Duodenal mucosa (tissue), 2 donors: ENCODE measurements around the gene CELF5.
A peak's percentile ranks its signal among the peaks of the same experiment; 100 is the strongest.

Experiments
- H3K27ac ChIP-seq: one replicate; pipeline ENCODE4 v1.7.0; 2013; ENCODE audit warnings: low read depth, low read length
- H3K27me3 ChIP-seq, 2 donors: one replicate each; pipeline ENCODE4 v1.7.0; 2013; ENCODE audit warnings: low read length in 2 of 2, control low read depth in 1 of 2; ENCODE audit not compliant: insufficient read depth in 2 of 2, control insufficient read depth in 1 of 2
- H3K36me3 ChIP-seq, 2 donors: one replicate each; pipeline ENCODE4 v1.7.0; 2013; ENCODE audit warnings: low read length in 2 of 2, control low read depth in 1 of 2; ENCODE audit not compliant: insufficient read depth in 2 of 2, control insufficient read depth in 1 of 2
- H3K4me1 ChIP-seq, 2 donors: one replicate each; pipeline ENCODE4 v1.7.0; 2013; ENCODE audit warnings: low read length in 2 of 2, control low read depth in 1 of 2; ENCODE audit not compliant: insufficient read depth in 2 of 2, control insufficient read depth in 1 of 2
- H3K4me3 ChIP-seq, 2 donors: one replicate each; pipeline ENCODE4 v1.7.0; 2013; ENCODE audit warnings: low read length in 2 of 2, low read depth in 1 of 2
- H3K9ac ChIP-seq, 2 donors: one replicate each; pipeline ENCODE4 v1.7.0; 2013; ENCODE audit warnings: low read length in 2 of 2, low read depth in 1 of 2
- H3K9me3 ChIP-seq, 2 donors: one replicate each; pipeline ENCODE4 v1.7.0; 2013; ENCODE audit warnings: low read length in 2 of 2, control low read depth in 1 of 2; ENCODE audit not compliant: control insufficient read depth in 1 of 2

CELF5 gene

DNA sequence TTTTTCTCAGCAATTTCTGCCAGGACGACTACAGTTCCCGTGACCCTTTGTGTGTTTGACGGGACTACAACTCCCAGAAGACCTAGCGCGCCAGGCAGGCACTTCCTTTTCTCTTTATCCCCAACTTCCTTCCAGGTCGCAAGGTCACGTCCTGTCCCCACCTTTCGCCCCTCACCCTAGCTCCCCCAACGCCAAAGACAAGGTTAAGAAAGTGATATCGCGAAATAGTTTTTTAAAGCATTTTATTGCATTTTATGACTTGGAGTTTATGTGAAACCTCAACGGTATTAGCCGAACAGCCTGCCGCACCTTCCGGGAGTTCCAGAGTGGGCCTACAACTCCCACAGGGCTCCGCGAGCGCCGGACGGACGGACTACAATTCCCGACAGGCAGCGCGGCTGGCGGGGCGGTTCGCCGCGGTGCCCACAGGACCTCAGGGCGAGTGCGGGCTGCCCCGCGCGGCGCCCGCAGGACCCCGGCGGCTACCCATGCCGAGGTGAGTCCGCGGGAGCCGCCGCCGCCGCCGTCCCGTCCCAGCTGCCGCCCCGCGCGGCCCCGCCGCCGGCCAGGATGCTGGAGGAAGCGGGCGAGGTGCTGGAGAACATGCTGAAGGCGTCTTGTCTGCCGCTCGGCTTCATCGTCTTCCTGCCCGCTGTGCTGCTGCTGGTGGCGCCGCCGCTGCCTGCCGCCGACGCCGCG is 38.9 kb upstream of the CELF5 start, which contains the start of gene NCLN:
NCLN (plus strand) TSS at position 470 of the 699 bp plus-strand sequence; CDS start at position 571, 101 bp downstream.
- Histone ChIP-seq H3K9me3 (no peaks in the 10 kb centered on the region), H3K9ac (peak within 1 kb of the TSS; percentile 88 to 94), H3K4me1 (peaks cover 33 to 48% of the 10 kb centered on the region in 2 donors), H3K27me3 (no peaks in the 10 kb centered on the region), H3K4me3 (peak within 1 kb of the TSS; percentile 84 to 90), H3K27ac (peak within 1 kb of the TSS; percentile 79), H3K36me3 (peaks cover 0 to 3% of the 10 kb centered on the region in 2 donors)

DNA sequence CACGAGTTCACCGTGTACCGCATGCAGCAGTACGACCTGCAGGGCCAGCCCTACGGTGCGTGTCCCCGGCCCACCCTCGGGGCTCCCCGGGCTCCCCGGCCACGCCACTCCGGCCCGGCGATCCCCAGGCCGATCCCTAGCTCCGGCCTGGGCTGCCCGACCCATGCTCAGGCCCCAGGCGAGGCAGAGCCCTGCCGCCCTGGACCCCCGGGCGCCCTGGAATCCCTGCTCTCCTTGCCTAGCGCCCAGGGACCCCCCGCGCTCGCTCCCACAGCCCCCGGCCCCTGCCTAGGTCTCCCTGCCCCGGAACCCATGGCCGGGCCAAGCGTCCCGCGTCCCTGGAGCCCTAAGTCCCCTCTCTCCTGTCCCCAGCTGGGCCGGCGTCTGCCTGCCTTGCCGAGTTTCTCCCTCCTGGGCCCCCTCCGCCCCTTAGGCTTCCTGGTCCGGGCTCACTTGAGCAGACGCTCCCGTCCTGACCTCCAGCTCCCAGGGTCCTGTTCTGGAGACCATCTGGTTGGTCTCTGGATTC is 38.2 kb upstream of the CELF5 start:
- H3K9me3 ChIP-seq, result no peaks in the 10 kb centered on the region
- H3K4me3 ChIP-seq, result peak overlapping the region; percentile 84 to 90
- H3K36me3 ChIP-seq, result peaks cover 0 to 3% of the 10 kb centered on the region in 2 donors
- H3K27ac ChIP-seq, result peak overlapping the region; percentile 50
- H3K27me3 ChIP-seq, result no peaks in the 10 kb centered on the region
- peak overlapping the region; percentile 88 to 94 for H3K9ac ChIP-seq
- H3K4me1 ChIP-seq, result peaks cover 33 to 48% of the 10 kb centered on the region in 2 donors

DNA sequence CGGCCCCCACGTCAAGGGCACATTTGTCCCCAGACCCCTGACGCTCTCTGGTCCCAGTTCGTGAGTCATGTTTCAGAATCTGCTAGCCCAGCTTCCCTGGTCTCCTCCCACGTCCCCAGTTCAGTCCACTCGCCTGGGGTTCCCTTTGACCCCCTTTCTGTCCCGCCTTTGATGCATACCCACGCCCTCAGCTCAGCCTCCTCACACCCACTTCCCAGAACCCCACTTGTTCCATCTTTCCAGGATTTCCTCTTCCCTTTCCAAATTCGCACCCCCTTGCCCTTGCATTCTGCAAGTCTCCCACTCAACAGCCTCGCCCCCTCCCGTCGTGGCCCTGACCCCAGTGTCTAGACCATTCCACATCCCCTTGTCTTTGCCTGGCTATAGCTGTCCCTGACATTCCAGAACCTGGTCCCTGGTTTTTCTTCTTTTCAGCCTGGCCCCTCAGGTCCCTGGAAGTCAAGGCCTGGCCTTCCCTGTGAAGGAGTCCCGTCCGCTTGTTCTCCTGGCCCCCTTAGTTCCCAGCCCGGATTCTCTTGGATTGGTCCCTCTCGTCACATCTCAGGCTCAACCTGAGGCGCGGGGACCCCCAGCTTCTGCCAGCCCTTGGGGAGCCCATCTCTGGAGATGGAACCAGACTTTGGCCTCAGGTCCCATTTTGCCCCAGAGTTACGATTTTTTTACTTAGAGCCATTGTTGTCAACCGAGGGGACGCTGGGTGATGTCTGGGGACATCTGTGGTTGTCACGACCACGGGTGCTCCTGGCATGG is 37.4 kb upstream of the CELF5 start:
- peaks cover 33 to 48% of the 10 kb centered on the region in 2 donors for H3K4me1 ChIP-seq
- H3K4me3 ChIP-seq, result peak overlapping the region; percentile 84 to 90
- H3K9ac ChIP-seq, result peak overlapping the region; percentile 88 to 94
- no peak overlapping the region for H3K27ac ChIP-seq
- peaks cover 0 to 3% of the 10 kb centered on the region in 2 donors for H3K36me3 ChIP-seq
- no peaks in the 10 kb centered on the region for H3K27me3 ChIP-seq
- no peaks in the 10 kb centered on the region for H3K9me3 ChIP-seq

DNA sequence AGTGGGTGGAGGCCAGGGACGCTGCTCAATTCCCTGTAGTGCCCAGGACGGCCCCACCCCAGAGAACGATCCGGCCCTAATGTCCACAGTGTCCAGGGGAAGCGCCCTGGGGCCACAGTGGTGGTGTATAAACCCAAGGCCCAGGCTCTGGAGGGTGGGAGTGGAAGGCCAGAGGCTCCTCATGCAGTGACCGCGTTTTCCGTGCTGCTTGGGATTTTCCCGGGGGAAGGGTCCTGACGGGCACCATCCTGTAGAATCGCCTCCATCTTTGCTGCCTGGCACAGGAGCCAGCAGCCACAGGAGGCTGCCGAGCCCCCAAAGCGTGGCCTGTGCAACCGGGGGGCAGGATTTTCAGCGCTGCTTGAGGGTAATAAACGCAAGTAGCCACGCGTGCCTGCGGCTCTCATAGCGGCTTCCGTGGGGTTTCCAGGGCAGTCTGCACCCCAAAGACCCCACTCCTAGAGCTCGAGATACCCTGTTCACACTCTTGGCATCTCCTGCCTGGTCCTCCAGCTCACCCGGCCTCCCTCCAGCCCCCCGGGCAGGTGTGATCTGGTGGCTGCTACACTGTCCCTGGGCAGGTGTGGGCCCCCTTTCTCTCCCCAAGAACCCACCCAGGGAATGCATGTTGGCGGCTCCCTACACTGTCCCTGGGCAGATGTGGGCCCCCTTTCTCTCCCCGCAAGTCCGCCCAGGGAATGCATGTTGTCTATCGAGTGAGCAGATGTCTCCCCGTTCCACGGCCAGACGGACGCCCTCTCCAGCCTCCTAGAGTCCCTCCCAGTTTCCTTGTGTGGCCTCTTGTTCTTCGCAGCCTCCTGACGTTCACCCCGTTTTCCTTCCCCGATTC is 36.6 kb upstream of the CELF5 start:
- Histone ChIP-seq H3K36me3 (peaks cover 3 to 5% of the 10 kb centered on the region in 2 donors), H3K9me3 (no peaks in the 10 kb centered on the region), H3K9ac (peak overlapping the region; percentile 88 to 94), H3K4me1 (peaks cover 33 to 48% of the 10 kb centered on the region in 2 donors), H3K27me3 (no peaks in the 10 kb centered on the region), H3K27ac (peak overlapping the region; percentile 96), H3K4me3 (peak overlapping the region; percentile 84 to 90)

DNA sequence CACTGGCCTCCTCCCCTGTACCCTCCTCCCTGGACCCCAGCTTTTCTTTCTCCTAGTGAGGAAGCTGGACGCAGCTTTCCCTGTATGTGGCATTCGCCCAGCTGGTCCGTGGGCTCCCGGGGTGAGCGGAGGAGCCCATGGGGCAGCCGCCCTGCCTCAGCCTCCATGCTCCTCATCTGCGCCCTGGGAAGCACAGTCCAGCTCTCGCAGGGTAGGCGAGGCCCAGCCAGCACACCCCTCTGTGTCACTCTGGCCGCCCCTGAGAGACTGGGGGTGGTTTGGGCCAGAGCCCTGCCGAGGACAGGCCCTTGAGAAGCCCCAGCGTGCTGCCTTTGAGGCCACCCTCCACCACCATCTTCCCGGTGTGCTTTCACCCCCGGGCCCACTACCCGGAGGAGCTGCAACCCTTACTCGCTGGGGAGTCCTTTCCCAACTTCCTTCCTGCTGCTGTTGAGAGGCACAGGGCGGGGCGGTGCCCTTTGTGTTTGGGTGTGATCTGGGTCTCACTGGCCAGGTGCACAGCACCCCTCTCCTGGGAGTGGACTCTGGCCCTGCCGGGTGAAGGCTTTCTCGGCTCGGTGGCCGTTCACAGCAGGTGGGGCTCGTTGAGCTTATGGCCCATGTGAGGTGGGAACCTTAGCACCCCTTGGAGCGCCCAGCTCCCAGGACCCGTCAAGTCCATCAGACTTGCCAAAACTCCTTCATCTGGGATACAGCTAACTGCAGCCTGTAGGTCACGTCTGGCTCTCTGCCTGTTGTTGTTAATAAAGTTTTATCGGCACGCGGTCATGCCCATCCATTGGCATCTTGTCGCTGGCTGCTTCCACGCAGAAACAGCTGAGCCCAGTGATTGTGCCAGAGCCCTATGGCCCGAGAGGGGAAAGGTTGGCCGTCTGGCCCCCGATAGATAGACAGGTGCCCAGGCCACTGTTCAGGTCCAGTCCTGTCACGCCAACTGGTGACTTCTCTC is 35.5 kb upstream of the CELF5 start:
- H3K4me3 ChIP-seq, result peak overlapping the region; percentile 84 to 90
- peaks cover 11 to 15% of the 10 kb centered on the region in 2 donors for H3K36me3 ChIP-seq
- H3K4me1 ChIP-seq, result peaks cover 33 to 48% of the 10 kb centered on the region in 2 donors
- H3K9me3 ChIP-seq, result no peaks in the 10 kb centered on the region
- no peaks in the 10 kb centered on the region for H3K27me3 ChIP-seq
- H3K9ac ChIP-seq, result peak overlapping the region; percentile 88 to 94
- peak overlapping the region; percentile 96 for H3K27ac ChIP-seq

DNA sequence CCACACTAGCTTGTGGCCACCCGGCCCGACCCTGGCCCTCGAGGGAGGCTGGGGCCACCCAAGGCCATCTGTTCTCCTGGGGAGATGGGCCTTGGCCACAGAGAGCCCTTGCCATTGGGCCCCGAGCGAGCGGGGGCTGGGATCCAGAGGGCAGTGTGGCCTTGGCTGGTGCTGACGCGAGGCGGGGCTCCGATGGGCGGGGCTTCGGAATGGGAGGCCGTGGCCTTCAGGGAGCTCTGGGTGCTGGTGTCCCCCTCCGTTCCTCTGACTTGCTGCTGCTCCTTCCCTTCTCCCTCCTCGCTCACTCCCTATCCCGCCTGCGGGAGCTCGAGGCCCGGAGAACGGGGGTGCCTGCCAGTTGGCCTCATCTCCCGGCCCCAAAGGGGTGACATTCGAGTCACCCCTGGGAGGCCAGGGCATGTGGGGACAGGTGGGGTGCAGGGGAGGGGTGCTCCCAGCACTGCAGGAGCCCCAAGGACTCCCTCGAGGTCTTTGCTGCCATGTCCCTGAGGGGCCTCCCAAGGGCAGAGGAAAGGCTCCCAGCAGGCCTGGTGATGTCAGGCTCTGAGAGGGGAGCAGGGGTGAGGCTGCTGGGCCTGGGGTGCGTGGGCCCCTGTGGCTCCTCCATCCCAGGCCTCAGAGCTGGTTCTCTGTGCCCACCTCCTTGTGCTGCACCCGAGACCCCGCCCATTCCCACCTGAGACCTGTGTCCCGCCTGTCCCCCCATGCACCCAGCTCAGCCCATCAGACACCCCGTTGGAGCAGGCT is 34.6 kb upstream of the CELF5 start:
- Histone ChIP-seq H3K27ac (peak overlapping the region; percentile 79), H3K4me1 (peaks cover 33 to 42% of the 10 kb centered on the region in 2 donors), H3K9ac (peak overlapping the region; percentile 88 to 94), H3K9me3 (no peaks in the 10 kb centered on the region), H3K4me3 (peak overlapping the region; percentile 84 to 90), H3K27me3 (no peaks in the 10 kb centered on the region), H3K36me3 (peaks cover 11 to 20% of the 10 kb centered on the region in 2 donors)

DNA sequence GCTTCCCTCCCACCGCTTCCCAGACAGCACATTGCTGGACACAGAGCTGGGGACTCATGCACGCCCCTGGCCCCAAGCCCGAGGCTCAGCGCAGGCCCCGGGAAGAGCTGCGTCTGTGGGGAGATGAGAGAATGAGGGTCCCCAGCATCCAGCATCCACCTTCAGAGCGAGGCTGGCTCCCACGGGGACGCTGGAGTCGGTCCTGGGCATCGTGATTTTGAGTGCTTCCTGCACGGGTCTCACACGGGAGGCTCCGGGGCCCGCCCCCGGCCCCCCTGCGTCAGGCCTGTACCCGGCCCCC is 34.0 kb upstream of the CELF5 start:
- no peak overlapping the region for H3K9ac ChIP-seq
- H3K36me3 ChIP-seq, result peaks cover 11 to 20% of the 10 kb centered on the region in 2 donors
- H3K27ac ChIP-seq, result no peak overlapping the region
- H3K4me1 ChIP-seq, result peaks cover 33 to 40% of the 10 kb centered on the region in 2 donors
- H3K9me3 ChIP-seq, result no peaks in the 10 kb centered on the region
- no peak overlapping the region for H3K4me3 ChIP-seq
- no peaks in the 10 kb centered on the region for H3K27me3 ChIP-seq

DNA sequence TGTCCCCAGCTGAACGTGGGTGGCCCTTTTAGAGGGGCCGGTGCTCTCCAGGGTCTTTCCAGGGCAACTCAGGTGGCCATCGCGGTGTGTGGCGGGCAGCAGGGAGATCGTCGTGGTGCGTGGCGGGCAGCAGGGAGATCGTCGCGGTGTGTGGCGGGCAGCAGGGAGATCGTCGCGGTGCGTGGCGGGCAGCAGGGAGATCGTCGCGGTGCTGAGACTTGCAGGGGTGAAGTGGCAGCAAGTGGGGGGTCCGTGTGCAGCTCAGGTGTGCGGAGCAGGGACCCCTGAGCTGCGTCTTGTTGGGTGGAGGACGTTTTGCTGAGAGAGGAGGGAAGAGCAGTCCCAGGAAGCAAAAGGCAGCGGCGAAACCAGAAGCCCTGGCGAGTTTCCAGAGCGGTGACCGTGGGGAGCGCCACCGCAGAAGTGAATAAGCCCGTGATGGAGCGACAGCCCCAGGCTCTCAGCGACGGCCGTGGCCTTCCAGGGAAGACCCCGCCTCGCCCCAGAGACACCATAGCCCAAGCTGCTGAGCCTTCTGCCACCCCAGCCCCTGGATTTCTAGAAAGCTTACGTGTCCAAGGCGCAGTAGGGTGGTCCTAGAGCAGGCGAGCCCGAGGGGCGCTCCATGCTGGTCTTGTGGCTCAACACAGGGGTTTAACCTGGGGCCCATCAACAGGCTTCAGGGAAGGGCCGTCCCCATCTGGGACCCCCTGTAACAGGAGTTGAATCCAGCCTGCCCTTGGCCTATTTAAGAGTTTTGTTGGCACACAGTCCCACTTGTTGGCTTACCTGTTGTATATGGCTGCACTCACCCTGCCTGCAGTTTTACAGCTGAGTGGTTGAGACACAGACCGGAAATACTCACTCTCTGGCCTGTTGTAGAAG is 33.3 kb upstream of the CELF5 start:
- no peak overlapping the region for H3K9ac ChIP-seq
- H3K4me3 ChIP-seq, result no peak overlapping the region
- peaks cover 33 to 40% of the 10 kb centered on the region in 2 donors for H3K4me1 ChIP-seq
- no peaks in the 10 kb centered on the region for H3K27me3 ChIP-seq
- no peak overlapping the region for H3K27ac ChIP-seq
- H3K9me3 ChIP-seq, result no peaks in the 10 kb centered on the region
- H3K36me3 ChIP-seq, result peaks cover 11 to 26% of the 10 kb centered on the region in 2 donors
